Breast epithelium (tissue), 4 donors: ENCODE measurements around the gene GSTA1. TPM values are rescaled to one million over a fixed set of nuclear protein-coding genes. Genes with fewer than 3 reads are reported as not detected.
"Not testable (repeated sequence)": the region's sequence is repeated elsewhere in the genome, so short reads cannot be mapped to it uniquely, and the experiment has no call there.

ENCODE experiments used
- DNase-seq, 2 donors: peaks; one replicate each; pipeline ENCODE4 v3.0.0-alpha.2; 2019; ENCODE audit warnings: low spot score in 2 of 2
- H3K27ac ChIP-seq, 2 donors: fragments of 200-600 bp; sonication (generic) in 1 of 2; one replicate each; pipeline ENCODE4 v1.5.1; 2016 to 2019; ENCODE audit warnings: mild to moderate bottlenecking in 1 of 2
- H3K27me3 ChIP-seq, 2 donors: fragments of 200-600 bp; sonication (generic) in 1 of 2; one replicate each; pipeline versions ENCODE4 v1.5.1 to v1.6.0; 2017 to 2019; ENCODE audit warnings: control low read depth in 1 of 2, mild to moderate bottlenecking in 1 of 2
- H3K36me3 ChIP-seq: fragments of 200-600 bp; one replicate; pipeline ENCODE4 v1.5.1; 2019
- H3K4me1 ChIP-seq, 2 donors: fragments of 200-600 bp; sonication (generic); one replicate each; pipeline ENCODE4 v1.5.1; 2016 to 2019; ENCODE audit warnings: control low read depth in 1 of 2
- H3K4me3 ChIP-seq, 3 donors: fragments of 200-600 bp; sonication (generic); 1 replicate in 2 of 3; 2 replicates in 1 of 3; pipeline ENCODE4 v1.5.1; 2016 to 2019; ENCODE audit warnings: mild to moderate bottlenecking in 3 of 3, moderate library complexity in 2 of 3
- H3K9me3 ChIP-seq, 2 donors: fragments of 200-600 bp; sonication (generic) in 1 of 2; one replicate each; pipeline ENCODE4 v1.5.1; 2016 to 2019; ENCODE audit warnings: control low read depth in 1 of 2
- CTCF ChIP-seq, 3 donors: fragments of 450-650 bp; IDR thresholded peaks; one replicate each; pipeline ENCODE4 v1.5.1; 2016 to 2017; ENCODE audit warnings: antibody characterized with exemption in 3 of 3, mild to moderate bottlenecking in 3 of 3, moderate library complexity in 3 of 3
- POLR2A ChIP-seq: fragments of 450-650 bp; IDR thresholded peaks from one replicate; pipeline ENCODE4 v1.6.1; 2016; ENCODE audit warnings: antibody characterized with exemption, mild to moderate bottlenecking, moderate library complexity
- POLR2AphosphoS5 ChIP-seq, 3 donors: sonication (generic); formaldehyde crosslinking; IDR thresholded peaks; one replicate each; pipeline ENCODE4 v1.6.1; 2017; ENCODE audit warnings: antibody characterized with exemption in 3 of 3
- intact Hi-C: fragments of 100-400 bp; cut with DNase I; formaldehyde crosslinking; loops from one replicate; pipeline ENCODE4 v1.15.1; 2023; ENCODE audit warnings: low total_unique reads
- total RNA-seq, 3 donors: library from RNA; depleted of rRNA; stranded (reverse); fragments of >200 nt; gene quantifications; one replicate each; pipeline ENCODE4 v1.1.0, GENCODE V29; 2016

Gene GSTA1
- total RNA-seq, 3 donors from 2014 or later = 0.88 to 2.0 TPM; not detected in 1

DNA sequence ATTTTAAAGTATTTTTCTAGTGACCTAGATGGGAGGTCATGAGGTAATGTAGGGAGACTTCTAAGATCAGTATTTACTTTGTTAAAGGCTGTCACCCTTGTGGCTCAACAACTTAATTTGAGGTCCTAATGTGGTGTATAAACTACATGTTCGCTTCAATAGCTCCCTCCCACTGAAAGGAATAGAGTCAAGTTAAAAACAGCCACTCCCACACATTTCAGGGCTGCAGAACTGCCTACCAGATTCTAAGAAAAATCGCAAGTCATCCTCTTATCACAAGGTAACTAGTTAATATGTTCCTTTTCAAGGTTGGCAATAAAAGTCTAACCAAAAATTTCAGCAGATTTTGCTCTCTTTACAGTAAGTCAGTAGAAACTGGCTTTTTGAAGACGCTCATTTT lies 15.1 kb downstream of the GSTA1 start:
- intact Hi-C loops = no loop called here
- Histone ChIP-seq H3K9me3 (peaks cover 0 to 5% of the 10 kb centered on the region in 2 donors), H3K27ac (no peak overlapping the region), H3K36me3 (no peaks in the 10 kb centered on the region), H3K4me1 (no peaks in the 10 kb centered on the region), H3K27me3 (no peaks in the 10 kb centered on the region), H3K4me3 (no peak overlapping the region)
- no peak for DNase-seq
- TF ChIP-seq CTCF (IDR thresholded peaks at IDR 0.05) = no peak
- no peak for TF ChIP-seq POLR2A
- TF ChIP-seq POLR2AphosphoS5 (IDR thresholded peaks at IDR 0.05) = no peak

GRCh38 chr6:52787917-52788316 lies 15.7 kb downstream of the GSTA1 start:
- no peak for DNase-seq

GRCh38 chr6:52786249-52786956 lies 17.2 kb downstream of the GSTA1 start:
- H3K9me3 ChIP-seq = no peaks in the 10 kb centered on the region
- H3K36me3 ChIP-seq = no peaks in the 10 kb centered on the region
- no peaks in the 10 kb centered on the region for H3K27me3 ChIP-seq
- TF ChIP-seq POLR2AphosphoS5 (IDR thresholded peaks at IDR 0.05) (no peak), POLR2A (no peak), CTCF (IDR thresholded peaks at IDR 0.05) (no peak)
- no peaks in the 10 kb centered on the region for H3K4me1 ChIP-seq
- no peak overlapping the region for H3K4me3 ChIP-seq
- no peak for DNase-seq
- intact Hi-C loops = no loop called here
- no peak overlapping the region for H3K27ac ChIP-seq

More at GRCh38 chr6:52787917-52788316, 15.7 kb downstream of the GSTA1 start:
- H3K4me1 ChIP-seq = no peaks in the 10 kb centered on the region
- no peaks in the 10 kb centered on the region for H3K27me3 ChIP-seq
- H3K4me3 ChIP-seq = no peak overlapping the region
- H3K27ac ChIP-seq = no peak overlapping the region
- intact Hi-C loops = no loop called here
- H3K36me3 ChIP-seq = no peaks in the 10 kb centered on the region
- peaks cover 0 to 5% of the 10 kb centered on the region in 2 donors for H3K9me3 ChIP-seq
- TF ChIP-seq POLR2A (no peak), CTCF (IDR thresholded peaks at IDR 0.05) (no peak), POLR2AphosphoS5 (IDR thresholded peaks at IDR 0.05) (no peak)

GRCh38 chr6:52782696-52783274 lies 20.8 kb downstream of the GSTA1 start:
- DNase-seq, H3K4me1 ChIP-seq, H3K27me3 ChIP-seq, H3K9me3 ChIP-seq, intact Hi-C loops, H3K36me3 ChIP-seq, H3K4me3 ChIP-seq, H3K27ac ChIP-seq: not testable (repeated sequence)

DNA sequence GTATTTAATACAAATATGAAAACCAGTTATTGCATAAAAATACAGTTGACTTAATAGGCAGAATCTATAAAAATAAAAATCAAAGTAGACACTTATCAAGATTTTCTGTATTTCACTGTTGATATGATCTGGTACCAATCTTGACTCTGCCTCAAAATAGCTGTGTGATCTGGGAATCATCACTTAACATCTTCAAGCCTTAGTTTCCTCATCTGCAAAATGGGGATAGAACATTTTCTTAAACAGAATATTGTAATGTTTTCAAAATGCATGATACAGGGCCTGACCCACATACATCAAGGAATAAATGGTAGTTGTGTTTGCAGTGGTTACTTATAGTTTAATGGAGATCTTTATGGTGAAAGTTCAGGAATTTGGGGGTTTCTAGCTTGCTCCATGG lies 21.4 kb downstream of the GSTA1 start:
- DNase-seq, H3K4me3 ChIP-seq, H3K9me3 ChIP-seq, H3K27me3 ChIP-seq, H3K27ac ChIP-seq, H3K36me3 ChIP-seq, intact Hi-C loops, H3K4me1 ChIP-seq: not testable (repeated sequence)

DNA sequence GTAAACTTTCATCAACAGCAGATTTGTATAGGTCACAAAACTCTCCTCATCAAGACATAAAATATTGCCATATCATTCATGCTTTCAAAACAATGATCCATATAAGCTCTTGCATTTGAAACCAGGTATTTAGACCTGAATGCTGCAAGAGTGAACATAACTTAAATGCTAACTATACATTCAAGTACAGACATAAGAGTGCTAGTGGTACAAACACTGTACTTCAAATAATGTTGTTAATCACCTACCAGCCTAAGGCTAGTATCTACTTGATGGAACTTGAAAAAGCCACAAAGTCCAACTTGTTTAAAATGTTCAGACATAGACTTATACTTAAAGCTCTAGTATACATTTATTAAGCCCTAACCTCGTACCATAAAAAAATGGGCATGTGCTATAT lies 24.4 kb downstream of the GSTA1 start:
- H3K9me3 ChIP-seq = no peaks in the 10 kb centered on the region
- TF ChIP-seq POLR2AphosphoS5 (IDR thresholded peaks at IDR 0.05) = no peak
- no peak for TF ChIP-seq CTCF (IDR thresholded peaks at IDR 0.05)
- no peak for TF ChIP-seq POLR2A
- no peaks in the 10 kb centered on the region for H3K4me1 ChIP-seq
- no peaks in the 10 kb centered on the region for H3K36me3 ChIP-seq
- H3K27ac ChIP-seq = no peak overlapping the region
- DNase-seq = no peak
- no peaks in the 10 kb centered on the region for H3K27me3 ChIP-seq
- no peak overlapping the region for H3K4me3 ChIP-seq
- intact Hi-C loops = no loop called here

DNA sequence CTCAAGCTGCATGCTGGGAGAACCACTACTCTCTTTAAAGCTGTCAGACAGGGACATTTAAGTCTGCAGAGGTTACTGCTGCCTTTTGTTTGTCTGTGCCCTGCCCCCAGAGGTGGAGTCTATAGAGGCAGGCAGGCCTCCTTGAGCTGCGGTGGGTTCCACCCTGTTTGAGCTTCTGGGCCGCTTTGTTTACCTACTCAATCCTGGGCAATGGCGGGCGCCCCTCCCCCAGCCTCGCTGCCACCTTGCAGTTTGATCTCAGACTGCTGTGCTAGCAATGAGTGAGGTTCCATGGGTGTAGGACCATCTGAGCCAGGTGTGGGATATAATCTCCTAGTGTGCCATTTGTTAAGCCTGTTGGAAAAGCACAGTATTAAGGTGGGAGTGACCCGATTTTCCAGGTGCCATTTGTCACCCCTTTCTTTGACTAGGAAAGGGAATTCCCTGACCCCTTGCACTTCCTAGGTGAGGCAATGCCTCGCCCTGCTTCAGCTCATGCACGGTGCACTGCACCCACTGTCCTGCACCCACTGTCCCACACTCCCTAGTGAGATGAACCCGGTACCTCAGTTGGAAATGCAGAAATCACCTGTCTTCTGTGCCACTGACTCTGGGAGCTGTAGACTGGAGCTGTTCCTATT lies 26.8 kb downstream of the GSTA1 start:
- H3K27me3 ChIP-seq, intact Hi-C loops, H3K4me3 ChIP-seq: not testable (repeated sequence)

GRCh38 chr6:52769399-52769798 lies 34.2 kb downstream of the GSTA1 start:
- intact Hi-C loops = not testable (repeated sequence)

More for the DNA sequence above, 26.8 kb downstream of the GSTA1 start:
- H3K27ac ChIP-seq, H3K36me3 ChIP-seq, DNase-seq, H3K9me3 ChIP-seq, H3K4me1 ChIP-seq: not testable (repeated sequence)

DNA sequence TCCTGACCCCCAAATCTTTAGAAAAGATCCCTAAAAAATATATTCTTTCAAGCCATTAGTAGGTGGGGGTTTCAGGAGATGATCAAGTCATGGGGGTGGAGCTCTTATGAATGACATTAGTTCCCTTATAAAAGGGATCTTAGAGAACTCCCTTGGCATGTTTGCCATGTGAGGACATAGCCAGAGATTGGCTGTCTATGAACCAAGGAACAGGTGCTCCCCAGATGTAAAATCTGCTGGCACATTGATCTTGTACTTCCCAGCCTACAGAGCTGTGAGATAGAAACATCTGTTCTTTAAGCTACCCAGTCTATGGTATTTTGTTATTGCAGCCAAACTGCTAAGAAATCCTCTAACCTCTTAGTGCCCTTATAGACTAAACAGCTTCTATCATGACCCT lies 36.0 kb downstream of the GSTA1 start:
- H3K36me3 ChIP-seq, H3K4me1 ChIP-seq, H3K27me3 ChIP-seq, intact Hi-C loops, H3K4me3 ChIP-seq, DNase-seq, H3K9me3 ChIP-seq, H3K27ac ChIP-seq: not testable (repeated sequence)

More at GRCh38 chr6:52769399-52769798, 34.2 kb downstream of the GSTA1 start:
- H3K36me3 ChIP-seq, H3K4me1 ChIP-seq, H3K4me3 ChIP-seq, H3K27ac ChIP-seq, H3K27me3 ChIP-seq, H3K9me3 ChIP-seq, DNase-seq: not testable (repeated sequence)
